ENCODE measurements around the gene IRAK2. TPM values are rescaled to one million over a fixed set of nuclear protein-coding genes. Genes with fewer than 3 reads are reported as not detected.
"Not testable (repeated sequence)": the region's sequence is repeated elsewhere in the genome, so short reads cannot be mapped to it uniquely, and the experiment has no call there.

IRAK2 gene
- total RNA-seq, 3 donors from 2014 or later (not counting 1 experiment from before 2014, with no cell fraction given), result 10.4 to 28.2 (median 10.9) TPM

- intact Hi-C loops (cut with micrococcal nuclease), result no loop called here
- 50% methylated on average over 5 of the region's 6 CpGs for WGBS (ENCODE audit: insufficient coverage)
- Histone ChIP-seq H3K27ac (ENCODE audit: low read length) (peak overlapping the region; percentile 25), H3K36me3 (ENCODE audit: control insufficient read depth, insufficient read depth, low read length) (peaks cover 13% of the 10 kb centered on the region), H3K4me1 (ENCODE audit: control insufficient read depth, insufficient read depth, low read length) (peaks cover 13% of the 10 kb centered on the region), H3K4me3 (ENCODE audit: low read length) (no peak overlapping the region), H3K27me3 (ENCODE audit: control insufficient read depth, insufficient read depth, low read length) (no peaks in the 10 kb centered on the region), H3K9me3 (ENCODE audit: control insufficient read depth, insufficient read depth, low read length) (peaks cover 4% of the 10 kb centered on the region)
- H3K27me3 Mint-ChIP-seq (ENCODE audit: low read depth in 2 of 2), result no peaks in the 10 kb centered on the region
- DNase-seq (no peak), ATAC-seq (peak in 2 of 3 donors; percentile 48 to 75)
- peaks cover 2% of the 10 kb centered on the region for H3K36me3 Mint-ChIP-seq
- peaks cover 13 to 20% of the 10 kb centered on the region in 2 donors for H3K4me1 Mint-ChIP-seq
- peaks cover under 1 to 3% of the 10 kb centered on the region in 2 donors for H3K9me3 Mint-ChIP-seq
- H3K4me3 Mint-ChIP-seq, result no peak overlapping the region
- peak overlapping the region in 1 of 2 donors; percentile 72 for H3K27ac Mint-ChIP-seq
- TF ChIP-seq CTCF (IDR thresholded peaks at IDR 0.05), result no peak
Measured at GRCh38 chr3:10173926-10174435, 9.3 kb downstream of the IRAK2 start.

- H3K9me3 ChIP-seq (ENCODE audit: control insufficient read depth, insufficient read depth, low read length); ATAC-seq; H3K36me3 Mint-ChIP-seq; H3K27ac ChIP-seq (ENCODE audit: low read length); H3K9me3 Mint-ChIP-seq; H3K27me3 ChIP-seq (ENCODE audit: control insufficient read depth, insufficient read depth, low read length); H3K4me3 Mint-ChIP-seq; H3K27me3 Mint-ChIP-seq (ENCODE audit: low read depth in 2 of 2); DNase-seq; H3K27ac Mint-ChIP-seq; intact Hi-C loops (cut with micrococcal nuclease); H3K4me3 ChIP-seq (ENCODE audit: low read length): not testable (repeated sequence)
- H3K4me1 ChIP-seq (ENCODE audit: control insufficient read depth, insufficient read depth, low read length), result peaks cover 14% of the 10 kb centered on the region
- WGBS (ENCODE audit: insufficient coverage), result 97% methylated on average over 7 of the region's 7 CpGs
- peaks cover 14 to 17% of the 10 kb centered on the region in 2 donors for H3K4me1 Mint-ChIP-seq
- peaks cover 23% of the 10 kb centered on the region for H3K36me3 ChIP-seq (ENCODE audit: control insufficient read depth, insufficient read depth, low read length)
Measured at GRCh38 chr3:10175334-10175733, 10.6 kb downstream of the IRAK2 start.

DNA sequence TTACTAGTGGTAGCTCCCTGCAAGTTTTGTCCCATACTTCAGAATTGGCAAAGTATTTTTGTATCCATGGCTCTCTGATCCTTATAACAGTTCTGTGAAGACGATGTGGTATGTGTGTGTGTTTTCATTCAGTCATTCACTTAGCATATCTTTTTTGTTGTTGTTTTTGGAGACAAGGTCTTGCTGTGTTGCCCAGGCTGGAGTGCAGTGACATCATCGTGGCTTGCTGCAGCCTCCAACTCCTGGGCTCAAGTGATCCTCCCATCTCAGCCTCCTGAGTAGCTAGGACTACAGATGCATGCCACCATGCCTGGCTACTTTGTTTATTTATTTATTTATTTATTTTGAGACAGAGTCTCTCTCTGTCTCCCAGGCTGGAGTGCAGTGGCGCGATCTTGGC, 11.4 kb downstream of the IRAK2 start:
- H3K9me3 Mint-ChIP-seq; H3K9me3 ChIP-seq (ENCODE audit: control insufficient read depth, insufficient read depth, low read length); H3K27me3 Mint-ChIP-seq (ENCODE audit: low read depth in 2 of 2); H3K27ac Mint-ChIP-seq; H3K4me3 Mint-ChIP-seq; ATAC-seq; H3K4me3 ChIP-seq (ENCODE audit: low read length); DNase-seq; H3K27ac ChIP-seq (ENCODE audit: low read length); intact Hi-C loops (cut with micrococcal nuclease); H3K27me3 ChIP-seq (ENCODE audit: control insufficient read depth, insufficient read depth, low read length); H3K36me3 Mint-ChIP-seq: not testable (repeated sequence)
- peaks cover 25% of the 10 kb centered on the region for H3K36me3 ChIP-seq (ENCODE audit: control insufficient read depth, insufficient read depth, low read length)
- 85% methylated on average over 3 of the region's 4 CpGs for WGBS (ENCODE audit: insufficient coverage)
- H3K4me1 ChIP-seq (ENCODE audit: control insufficient read depth, insufficient read depth, low read length), result peaks cover 17% of the 10 kb centered on the region
- H3K4me1 Mint-ChIP-seq, result peaks cover 14 to 22% of the 10 kb centered on the region in 2 donors

GRCh38 chr3:10177737-10178136, 13.0 kb downstream of the IRAK2 start:
- H3K9me3 Mint-ChIP-seq, result no peaks in the 10 kb centered on the region
- TF ChIP-seq CTCF (IDR thresholded peaks at IDR 0.05), result no peak
- no peaks in the 10 kb centered on the region for H3K27me3 ChIP-seq (ENCODE audit: control insufficient read depth, insufficient read depth, low read length)
- DNase-seq, result no peak
- H3K36me3 Mint-ChIP-seq, result no peaks in the 10 kb centered on the region
- no peaks in the 10 kb centered on the region for H3K9me3 ChIP-seq (ENCODE audit: control insufficient read depth, insufficient read depth, low read length)
- no peak for ATAC-seq
- 99% methylated on average over 11 of the region's 12 CpGs for WGBS (ENCODE audit: insufficient coverage)
- H3K4me1 Mint-ChIP-seq, result peaks cover 21 to 30% of the 10 kb centered on the region in 2 donors
- intact Hi-C loops (cut with micrococcal nuclease), result no loop called here
- H3K27ac ChIP-seq (ENCODE audit: low read length), result no peak overlapping the region
- no peak overlapping the region for H3K27ac Mint-ChIP-seq
- peaks cover 25% of the 10 kb centered on the region for H3K36me3 ChIP-seq (ENCODE audit: control insufficient read depth, insufficient read depth, low read length)
- H3K27me3 Mint-ChIP-seq (ENCODE audit: low read depth in 2 of 2), result no peaks in the 10 kb centered on the region
- H3K4me3 ChIP-seq (ENCODE audit: low read length), result no peak overlapping the region
- H3K4me1 ChIP-seq (ENCODE audit: control insufficient read depth, insufficient read depth, low read length), result peaks cover 29% of the 10 kb centered on the region
- H3K4me3 Mint-ChIP-seq, result no peak overlapping the region

All from natural killer cell (primary cell).